Activated naive CD4-positive, alpha-beta T cell treated with anti-CD3 and anti-CD28 coated beads, Interleukin-2, amount 50 U/mL, for 72 hours (primary cell): Measurements from ENCODE around the gene HPS4. TPM values are rescaled to one million over a fixed set of nuclear protein-coding genes. Genes with fewer than 3 reads are reported as not detected.
"Not testable (repeated sequence)": the region's sequence is repeated elsewhere in the genome, so short reads cannot be mapped to it uniquely, and the experiment has no call there.

Source experiments
- ATAC-seq, 2 donors: fragments of 150-1000 bp; cut with Tn5 transposase; 2 replicates each; pipeline ENCODE4 v1.10.0; 2021; ENCODE audit warnings: mild to moderate bottlenecking in 2 of 2, moderate library complexity in 2 of 2
- DNase-seq, 2 donors: peaks; one replicate each; pipeline ENCODE4 v3.0.0; 2021 to 2022; ENCODE audit warnings: low spot score in 2 of 2
- H3K27ac Mint-ChIP-seq, 2 donors: one replicate each; pipeline ENCODE4 v1.8.0; 2022; ENCODE audit warnings: mild to moderate bottlenecking in 2 of 2, mixed read lengths in 2 of 2
- H3K36me3 Mint-ChIP-seq, 2 donors: one replicate each; pipeline ENCODE4 v1.8.0; 2022; ENCODE audit warnings: mixed read lengths in 2 of 2
- H3K9me3 Mint-ChIP-seq, 2 donors: one replicate each; pipeline ENCODE4 v1.8.0; 2022; ENCODE audit warnings: mixed read lengths in 2 of 2
- total RNA-seq, 2 donors: library from RNA; stranded (reverse); gene quantifications; one replicate each; pipeline ENCODE4 v1.2.3, GENCODE V29; 2022

Gene HPS4
- total RNA-seq, 2 donors from 2014 or later: 51.3 to 62.6 TPM

- no peak overlapping the region for H3K27ac Mint-ChIP-seq
- no peak for DNase-seq
- peaks cover 8 to 20% of the 10 kb centered on the region in 2 donors for H3K36me3 Mint-ChIP-seq
- ATAC-seq: no peak
- no peaks in the 10 kb centered on the region for H3K9me3 Mint-ChIP-seq
Measured at GRCh38 chr22:26439559-26439958, 44.0 kb downstream of the HPS4 start.

GRCh38 chr22:26438776-26439175, 44.8 kb downstream of the HPS4 start:
- H3K27ac Mint-ChIP-seq, ATAC-seq, DNase-seq, H3K9me3 Mint-ChIP-seq: not testable (repeated sequence)
- peaks cover 15 to 22% of the 10 kb centered on the region in 2 donors for H3K36me3 Mint-ChIP-seq

GRCh38 chr22:26437694-26438392, 45.7 kb downstream of the HPS4 start:
- peak overlapping the region in 1 of 2 donors; percentile 56 for H3K27ac Mint-ChIP-seq
- DNase-seq: no peak
- no peak for ATAC-seq
- no peaks in the 10 kb centered on the region for H3K9me3 Mint-ChIP-seq
- H3K36me3 Mint-ChIP-seq: peaks cover 19 to 30% of the 10 kb centered on the region in 2 donors

- peak overlapping the region in 1 of 2 donors; percentile 29 for H3K27ac Mint-ChIP-seq
- no peak for ATAC-seq
- H3K36me3 Mint-ChIP-seq: peaks cover 19 to 31% of the 10 kb centered on the region in 2 donors
- no peaks in the 10 kb centered on the region for H3K9me3 Mint-ChIP-seq
- no peak for DNase-seq
Measured at GRCh38 chr22:26436903-26437515, 46.6 kb downstream of the HPS4 start.

- peaks cover 19 to 32% of the 10 kb centered on the region in 2 donors for H3K36me3 Mint-ChIP-seq
- H3K27ac Mint-ChIP-seq: peak overlapping the region; percentile 14 to 45
- no peak for DNase-seq
- H3K9me3 Mint-ChIP-seq: no peaks in the 10 kb centered on the region
- ATAC-seq: no peak
Measured at GRCh38 chr22:26435327-26436093, 48.1 kb downstream of the HPS4 start.

GRCh38 chr22:26433805-26434204, 49.8 kb downstream of the HPS4 start:
- Mint-ChIP-seq H3K9me3 (no peaks in the 10 kb centered on the region), H3K36me3 (peaks cover 19 to 42% of the 10 kb centered on the region in 2 donors), H3K27ac (no peak overlapping the region)
- ATAC-seq (no peak), DNase-seq (no peak)

- no peak overlapping the region for H3K27ac Mint-ChIP-seq
Measured at GRCh38 chr22:26432619-26433311, 50.8 kb downstream of the HPS4 start.

GRCh38 chr22:26431261-26431995, 52.2 kb downstream of the HPS4 start:
- Mint-ChIP-seq H3K27ac (peak overlapping the region; percentile 40 to 51), H3K36me3 (peaks cover 19 to 42% of the 10 kb centered on the region in 2 donors), H3K9me3 (no peaks in the 10 kb centered on the region)
- ATAC-seq (peak in 1 of 2 donors; percentile 9), DNase-seq (no peak)

More at GRCh38 chr22:26432619-26433311, 50.8 kb downstream of the HPS4 start:
- DNase-seq (no peak), ATAC-seq (no peak)
- Mint-ChIP-seq H3K9me3 (no peaks in the 10 kb centered on the region), H3K36me3 (peaks cover 19 to 42% of the 10 kb centered on the region in 2 donors)

GRCh38 chr22:26430600-26430999, 53.0 kb downstream of the HPS4 start:
- peak in 1 of 2 donors; percentile 10 for ATAC-seq
- Mint-ChIP-seq H3K36me3 (peaks cover 19 to 37% of the 10 kb centered on the region in 2 donors), H3K27ac (peak overlapping the region; percentile 40 to 86), H3K9me3 (no peaks in the 10 kb centered on the region)
- peak in 1 of 2 donors; percentile 17 for DNase-seq

- no peak for DNase-seq
- Mint-ChIP-seq H3K9me3 (no peaks in the 10 kb centered on the region), H3K36me3 (peaks cover 10 to 29% of the 10 kb centered on the region in 2 donors), H3K27ac (peak overlapping the region; percentile 40 to 86)
- no peak for ATAC-seq
Measured at GRCh38 chr22:26429458-26430286, 53.9 kb downstream of the HPS4 start.

GRCh38 chr22:26428515-26429457, 54.8 kb downstream of the HPS4 start, which contains the start of gene ASPHD2:
Gene ASPHD2, plus strand, starts transcription at chr22:26429260. Its CDS starts 4,356 bp downstream, at chr22:26433616.
- peaks cover 3 to 20% of the 10 kb centered on the region in 2 donors for H3K36me3 Mint-ChIP-seq
- ATAC-seq (peak; percentile 86 to 87), DNase-seq (peak; percentile 78 to 79)
- H3K9me3 Mint-ChIP-seq: no peaks in the 10 kb centered on the region
- peak within 1 kb of the TSS; percentile 94 to 99 for H3K27ac Mint-ChIP-seq

GRCh38 chr22:26426924-26427323, 56.7 kb downstream of the HPS4 start:
- ATAC-seq: no peak

GRCh38 chr22:26418620-26419019, 65.0 kb downstream of the HPS4 start:
- Mint-ChIP-seq H3K9me3 (no peaks in the 10 kb centered on the region), H3K36me3 (no peaks in the 10 kb centered on the region), H3K27ac (no peak overlapping the region)
- DNase-seq: no peak
- no peak for ATAC-seq

More at GRCh38 chr22:26426924-26427323, 56.7 kb downstream of the HPS4 start:
- Mint-ChIP-seq H3K9me3 (no peaks in the 10 kb centered on the region), H3K36me3 (peaks cover 0 to 11% of the 10 kb centered on the region in 2 donors), H3K27ac (peak overlapping the region; percentile 4 to 94)
- DNase-seq: no peak

GRCh38 chr22:26417406-26417805, 66.2 kb downstream of the HPS4 start:
- Mint-ChIP-seq H3K27ac (no peak overlapping the region), H3K9me3 (no peaks in the 10 kb centered on the region), H3K36me3 (no peaks in the 10 kb centered on the region)
- ATAC-seq (no peak), DNase-seq (no peak)
